ENCODE results near the gene WWOX. TPM values are rescaled to one million over a fixed set of nuclear protein-coding genes. Genes with fewer than 3 reads are reported as not detected.

The WWOX gene
- total and polyA plus RNA-seq, 2 of the 4 experiments (the other 2 are of a cell fraction) = 2.7 to 5.4 TPM

DNA sequence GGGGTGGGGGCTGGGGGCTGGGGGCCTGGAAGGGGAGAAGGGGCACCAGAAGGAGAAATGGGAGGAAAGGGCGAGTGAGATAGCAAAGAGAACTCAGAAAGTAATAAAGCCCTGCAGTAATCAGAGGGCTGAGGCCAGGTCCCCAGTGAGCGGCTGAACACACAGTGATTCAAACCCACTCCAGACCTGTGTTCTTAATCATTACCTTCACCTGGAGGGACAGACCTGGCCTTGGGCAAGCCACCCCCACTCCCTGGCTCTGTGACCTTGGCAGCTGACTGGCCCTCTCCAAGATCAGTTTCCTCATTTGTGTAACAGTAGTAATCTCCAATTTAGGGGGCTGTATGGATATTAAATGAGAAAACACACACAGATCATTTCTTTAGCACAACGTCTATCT, 150.4 kb downstream of the WWOX start:
- H2AK5ac ChIP-seq (ENCODE audit: low read depth, low read length) = no peak overlapping the region
- no peak overlapping the region for H3K4ac ChIP-seq (ENCODE audit: low read depth, low read length)
- intact Hi-C loops (cut with micrococcal nuclease) = no loop called here
- no peak for TF ChIP-seq RAD21 (IDR thresholded peaks at IDR 0.05; ENCODE audit: low read length)
- no peak for TF ChIP-seq CHD1 (IDR thresholded peaks at IDR 0.05; ENCODE audit: low read depth, low read length)
- TF ChIP-seq NFE2L2 (IDR thresholded peaks at IDR 0.05; ENCODE audit: low read depth, low read length) = no peak
- no peak for TF ChIP-seq CEBPB (IDR thresholded peaks at IDR 0.05; ENCODE audit: low read depth, low read length)
- TF ChIP-seq RFX5 (IDR thresholded peaks at IDR 0.05; ENCODE audit: low read depth, low read length) = no peak
- no peak overlapping the region for H3K4me3 ChIP-seq (ENCODE audit: insufficient read depth, low read depth, low read length)
- H3K79me1 ChIP-seq (ENCODE audit: low read depth in 1 of 2, low read length in 2 of 2) = no peaks in the 10 kb centered on the region
- H3K23ac ChIP-seq (ENCODE audit: low read depth, low read length) = no peak overlapping the region
- H2BK20ac ChIP-seq (ENCODE audit: low read depth, low read length) = no peak overlapping the region
- DNase-seq (no peak), ATAC-seq (ENCODE audit: low read depth) (no peak)
- no peak overlapping the region for H2AK9ac ChIP-seq (replicated peaks; ENCODE audit: low read depth, low read length, poor library complexity)
- ChIA-PET POLR2A (ENCODE audit: unreplicated experiment) (no interaction called here), CTCF (no interaction called here)
- no peak overlapping the region for H3K18ac ChIP-seq (ENCODE audit: low read depth, low read length)
- H4K91ac ChIP-seq (ENCODE audit: insufficient read depth, low read depth, low read length) = no peak overlapping the region
- dilution Hi-C loops (cut with HindIII; ENCODE audit: low sequenced_read_pairs, unreplicated experiment) = no loop called here
- no TSS peak for BruUV-seq (replicated peaks)
- no peak overlapping the region for H3K14ac ChIP-seq (replicated peaks; ENCODE audit: low read depth, low read length)
- no peaks in the 10 kb centered on the region for H3K27me3 ChIP-seq (ENCODE audit: control insufficient read depth, insufficient read depth, low read length)
- H4K8ac ChIP-seq (ENCODE audit: low read depth in 2 of 2, low read length in 2 of 2) = no peak overlapping the region
- H3K4me1 ChIP-seq (ENCODE audit: control insufficient read depth, insufficient read depth, low read length) = no peaks in the 10 kb centered on the region
- H3K9ac ChIP-seq (ENCODE audit: low read depth, low read length) = no peak overlapping the region
- H4K5ac ChIP-seq (ENCODE audit: low read depth, low read length) = no peak overlapping the region
- H2BK120ac ChIP-seq (ENCODE audit: low read depth, low read length) = no peak overlapping the region
- H2BK5ac ChIP-seq (ENCODE audit: low read depth, low read length, poor library complexity, severe bottlenecking) = no peak overlapping the region
- H2BK15ac ChIP-seq (ENCODE audit: low read depth, low read length) = no peak overlapping the region
- H3K56ac ChIP-seq (ENCODE audit: extremely low read depth, insufficient read depth, low read length) = no peak overlapping the region
- H2AFZ ChIP-seq (replicated peaks; ENCODE audit: low read length, poor library complexity) = no peak overlapping the region
- 0 out of 2 replicates have a peak, but pooled peaks cover 2% of the 10 kb centered on the region for H3K9me3 ChIP-seq (ENCODE audit: control insufficient read depth, insufficient read depth, low read length)
- H3K4me2 ChIP-seq (ENCODE audit: low read depth, low read length) = no peak overlapping the region
- WGBS, 2 experiments (ENCODE audit: extremely low coverage in 2 of 2, insufficient read length in 1 of 2) = no CpG with 5 or more reads among the region's 3 CpGs
- H3K9me1 ChIP-seq (ENCODE audit: insufficient read depth, low read length) = no peaks in the 10 kb centered on the region
- H3K27ac ChIP-seq (ENCODE audit: insufficient read depth, low read length) = no peak overlapping the region
- no peaks in the 10 kb centered on the region for H3K36me3 ChIP-seq (ENCODE audit: control insufficient read depth, insufficient read depth, low read length)
- in situ Hi-C loops (cut with MboI; ENCODE audit: low sequenced_read_pairs) = no loop called here
- H4K20me1 ChIP-seq (ENCODE audit: insufficient read depth, low read length) = no peaks in the 10 kb centered on the region
